ENCODE data around the gene COPS2.

COPS2 gene

GRCh38 chr15:49145651-49146609 is 9.5 kb downstream of the COPS2 start:
- no peak overlapping the region for H3K4me3 ChIP-seq (ENCODE audit: low read length)
- TF ChIP-seq, protein P1, sequence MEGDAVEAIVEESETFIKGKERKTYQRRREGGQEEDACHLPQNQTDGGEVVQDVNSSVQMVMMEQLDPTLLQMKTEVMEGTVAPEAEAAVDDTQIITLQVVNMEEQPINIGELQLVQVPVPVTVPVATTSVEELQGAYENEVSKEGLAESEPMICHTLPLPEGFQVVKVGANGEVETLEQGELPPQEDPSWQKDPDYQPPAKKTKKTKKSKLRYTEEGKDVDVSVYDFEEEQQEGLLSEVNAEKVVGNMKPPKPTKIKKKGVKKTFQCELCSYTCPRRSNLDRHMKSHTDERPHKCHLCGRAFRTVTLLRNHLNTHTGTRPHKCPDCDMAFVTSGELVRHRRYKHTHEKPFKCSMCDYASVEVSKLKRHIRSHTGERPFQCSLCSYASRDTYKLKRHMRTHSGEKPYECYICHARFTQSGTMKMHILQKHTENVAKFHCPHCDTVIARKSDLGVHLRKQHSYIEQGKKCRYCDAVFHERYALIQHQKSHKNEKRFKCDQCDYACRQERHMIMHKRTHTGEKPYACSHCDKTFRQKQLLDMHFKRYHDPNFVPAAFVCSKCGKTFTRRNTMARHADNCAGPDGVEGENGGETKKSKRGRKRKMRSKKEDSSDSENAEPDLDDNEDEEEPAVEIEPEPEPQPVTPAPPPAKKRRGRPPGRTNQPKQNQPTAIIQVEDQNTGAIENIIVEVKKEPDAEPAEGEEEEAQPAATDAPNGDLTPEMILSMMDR (conservative IDR thresholded peaks at IDR 0.05; ENCODE audit: low read length), result peak; percentile 73
- peak; percentile 57 for DNase-seq (ENCODE audit: low read depth)

- peak; percentile 19 for DNase-seq (ENCODE audit: low read depth)
- no peak overlapping the region for H3K4me3 ChIP-seq (ENCODE audit: low read length)
- TF ChIP-seq, protein P1 (conservative IDR thresholded peaks at IDR 0.05; ENCODE audit: low read length), result no peak
Observed at GRCh38 chr15:49137861-49138260, 17.5 kb downstream of the COPS2 start.

GRCh38 chr15:49135911-49136310 is 19.5 kb downstream of the COPS2 start:
- H3K4me3 ChIP-seq (ENCODE audit: low read length), result no peak overlapping the region
- peak; percentile 62 for DNase-seq (ENCODE audit: low read depth)
- TF ChIP-seq, protein P1 (conservative IDR thresholded peaks at IDR 0.05; ENCODE audit: low read length), result no peak

GRCh38 chr15:49135342-49135857 is 20.0 kb downstream of the COPS2 start:
- H3K4me3 ChIP-seq (ENCODE audit: low read length), result no peak overlapping the region
- TF ChIP-seq, protein P1 (conservative IDR thresholded peaks at IDR 0.05; ENCODE audit: low read length), result no peak
- no peak for DNase-seq (ENCODE audit: low read depth)

- TF ChIP-seq, protein P1 (conservative IDR thresholded peaks at IDR 0.05; ENCODE audit: low read length), result no peak
- peak; percentile 18 for DNase-seq (ENCODE audit: low read depth)
- H3K4me3 ChIP-seq (ENCODE audit: low read length), result no peak overlapping the region
Observed at GRCh38 chr15:49134683-49135341, 20.6 kb downstream of the COPS2 start.

GRCh38 chr15:49131403-49131802 is 24.0 kb downstream of the COPS2 start:
- H3K4me3 ChIP-seq (ENCODE audit: low read length), result no peak overlapping the region
- TF ChIP-seq, protein P1 (conservative IDR thresholded peaks at IDR 0.05; ENCODE audit: low read length), result no peak
- DNase-seq (ENCODE audit: low read depth), result no peak

Data from AG10803 (cell line).